Esophagus mucosa (tissue), 1 donor: ENCODE data around the gene SCN10A. TPM values are rescaled to one million over a fixed set of nuclear protein-coding genes. Genes with fewer than 3 reads are reported as not detected.

Experiments used
- ATAC-seq: fragments of 200-7000 bp; cut with Tn5 transposase; one replicate; pipeline ENCODE4 v1.9.1; 2020
- total RNA-seq: library from RNA; stranded (reverse); gene quantifications from one replicate; pipeline ENCODE4 v1.2.4, GENCODE V29; 2023
- donor health status: DM: yes; HTN: yes; CAD: no.

Gene SCN10A
- total RNA-seq, 1 donor from 2014 or later, result not detected

DNA sequence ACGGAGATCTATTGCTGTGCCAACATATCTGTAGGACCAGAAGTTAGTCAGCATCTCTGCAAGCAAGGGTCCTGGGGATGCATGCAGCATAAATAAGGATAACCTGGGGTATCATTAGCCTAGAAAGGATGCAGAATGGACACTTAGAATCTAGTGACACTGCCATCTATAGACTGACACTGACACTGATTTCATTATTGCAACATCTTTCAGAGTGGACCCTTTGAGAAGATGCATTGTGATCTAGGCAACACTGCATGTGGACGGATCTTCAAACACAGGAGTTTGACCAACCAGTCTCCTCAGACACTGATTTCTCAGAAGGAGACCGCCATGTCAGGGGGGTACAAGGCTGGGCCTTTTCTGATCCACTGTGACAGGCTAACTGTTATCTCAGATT lies 52.4 kb downstream of the SCN10A start:
- ATAC-seq, result no peak

DNA sequence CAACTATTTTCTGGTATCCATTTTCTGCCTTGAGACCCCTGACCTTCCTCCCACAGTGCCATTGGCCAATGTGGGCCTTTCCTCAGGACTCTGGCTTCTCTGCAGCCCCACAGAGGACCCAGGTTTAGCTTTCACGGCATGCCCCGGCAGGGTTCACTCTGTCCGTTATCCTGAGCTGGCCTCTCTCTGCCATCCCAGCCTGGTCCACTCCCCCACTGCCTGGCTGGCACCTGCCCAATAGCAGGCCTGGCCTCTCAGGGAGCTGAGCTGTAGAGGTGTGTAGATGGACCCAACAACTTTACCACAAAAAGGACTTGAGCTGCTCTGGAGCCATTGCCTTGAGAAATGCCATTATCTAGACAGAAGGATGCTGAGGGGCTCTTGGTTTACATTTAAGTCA lies 57.5 kb downstream of the SCN10A start:
- no peak for ATAC-seq

DNA sequence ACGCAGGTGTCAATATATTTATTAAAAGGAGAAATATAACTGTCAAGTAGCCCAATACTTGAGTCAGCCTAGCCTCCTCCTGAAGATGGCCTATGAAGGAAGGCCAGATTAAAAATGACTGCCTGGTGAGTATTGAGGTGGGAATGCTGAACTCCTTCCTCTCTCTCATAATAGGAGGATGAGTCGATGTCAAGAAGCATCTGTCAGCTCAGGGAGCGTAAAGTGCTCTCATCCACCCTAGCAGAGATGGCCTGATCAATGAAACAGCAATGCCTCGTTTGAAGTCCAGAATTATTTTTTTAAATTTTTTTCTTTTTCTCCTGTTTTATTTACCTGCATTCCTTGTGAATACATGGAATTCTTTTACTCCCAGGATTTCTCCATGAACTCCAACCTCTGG lies 58.3 kb downstream of the SCN10A start:
- ATAC-seq, result no peak

DNA sequence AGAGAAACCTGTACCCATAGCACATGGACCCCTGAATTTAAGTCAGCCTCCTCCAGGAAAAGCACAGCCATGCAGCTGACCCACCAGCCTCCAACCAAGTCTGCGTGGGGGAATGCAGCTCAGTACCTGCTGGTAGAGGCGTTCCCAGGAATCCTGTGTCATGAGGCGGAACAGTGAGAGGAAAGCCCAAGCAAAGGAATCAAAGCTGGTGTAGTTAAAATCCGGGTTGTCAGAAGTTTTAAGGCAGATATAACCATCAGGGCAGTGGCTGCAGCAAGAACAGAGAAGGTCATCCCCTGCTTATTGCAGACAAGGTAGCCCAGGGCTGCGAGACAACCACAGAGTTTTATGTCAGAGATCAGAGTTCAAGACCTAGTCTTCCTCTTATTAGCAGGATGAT lies 59.1 kb downstream of the SCN10A start:
- ATAC-seq, result no peak

DNA sequence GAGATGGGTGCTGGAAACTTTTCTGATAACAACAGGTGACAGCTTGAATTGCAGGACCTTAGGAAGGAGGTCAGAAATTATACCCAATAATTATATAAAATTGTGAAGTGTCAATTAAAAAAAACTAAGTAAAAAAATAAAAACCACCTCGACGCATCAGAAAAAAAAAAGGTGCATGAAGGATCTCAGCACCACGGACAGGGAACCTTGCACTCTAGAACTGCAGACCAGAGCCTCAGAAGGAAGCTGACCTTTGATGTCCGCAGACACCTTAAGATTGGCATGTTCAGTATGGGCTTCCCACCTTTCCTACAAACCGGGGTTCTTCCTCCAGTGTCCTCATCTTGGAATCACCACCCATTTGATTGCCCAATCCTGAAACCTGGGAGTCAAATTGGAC lies 60.9 kb downstream of the SCN10A start:
- no peak for ATAC-seq

DNA sequence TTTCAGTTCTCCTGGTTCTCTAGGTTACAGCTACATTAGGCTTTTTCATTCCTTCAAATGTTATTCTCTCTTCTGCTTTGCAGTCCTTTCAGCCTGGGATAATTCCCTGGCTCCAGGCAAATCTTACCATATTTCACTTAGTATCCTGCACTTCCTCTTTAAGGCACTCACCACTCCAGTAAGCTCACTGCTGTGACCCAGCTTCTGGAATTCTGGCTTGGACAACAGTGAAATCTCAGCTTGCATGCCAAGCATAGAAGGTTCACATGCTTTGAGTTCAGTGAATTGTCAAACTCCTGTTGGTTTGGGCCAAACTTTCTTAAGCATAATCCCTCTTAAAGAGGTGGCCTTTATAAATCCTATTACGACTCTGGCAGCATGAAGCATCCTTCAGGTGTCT lies 69.4 kb downstream of the SCN10A start:
- no peak for ATAC-seq

DNA sequence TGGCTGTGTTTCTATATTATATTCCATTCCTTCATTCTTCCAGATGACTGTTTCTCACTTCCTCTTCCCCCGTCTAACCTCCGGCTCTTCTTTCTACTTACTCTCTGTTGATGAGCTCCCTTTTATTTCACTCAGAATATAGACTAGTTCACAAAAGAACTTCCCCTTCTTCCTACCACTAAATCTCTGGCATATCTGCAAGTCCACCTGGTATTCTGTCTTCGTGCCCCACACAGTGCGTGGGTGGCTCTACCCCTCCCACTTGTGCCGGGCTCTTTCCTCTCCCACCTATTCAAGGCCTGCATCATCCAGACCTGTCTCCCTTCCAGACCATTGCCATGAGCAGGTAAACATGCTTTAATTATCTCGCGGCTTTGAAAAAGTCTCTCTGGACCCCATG lies 73.0 kb downstream of the SCN10A start:
- no peak for ATAC-seq

DNA sequence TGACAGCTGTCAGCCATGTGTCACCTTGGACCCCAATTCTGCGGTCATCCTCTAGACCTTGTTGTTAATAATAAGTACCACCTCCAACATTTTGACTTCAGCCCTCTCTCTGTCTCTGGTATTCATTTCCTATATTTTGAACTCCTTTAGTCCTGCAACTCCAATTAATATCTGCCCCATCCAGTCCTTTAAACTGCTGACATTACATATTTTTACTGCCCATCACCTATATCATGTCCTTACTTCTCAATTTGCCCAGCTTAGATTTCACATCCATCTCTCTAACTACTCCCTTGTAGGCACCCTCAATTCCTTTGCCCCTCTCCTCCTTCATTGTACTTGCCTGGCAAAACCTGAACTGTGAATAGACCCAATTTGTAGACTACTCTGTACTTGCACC lies 73.5 kb downstream of the SCN10A start:
- no peak for ATAC-seq

DNA sequence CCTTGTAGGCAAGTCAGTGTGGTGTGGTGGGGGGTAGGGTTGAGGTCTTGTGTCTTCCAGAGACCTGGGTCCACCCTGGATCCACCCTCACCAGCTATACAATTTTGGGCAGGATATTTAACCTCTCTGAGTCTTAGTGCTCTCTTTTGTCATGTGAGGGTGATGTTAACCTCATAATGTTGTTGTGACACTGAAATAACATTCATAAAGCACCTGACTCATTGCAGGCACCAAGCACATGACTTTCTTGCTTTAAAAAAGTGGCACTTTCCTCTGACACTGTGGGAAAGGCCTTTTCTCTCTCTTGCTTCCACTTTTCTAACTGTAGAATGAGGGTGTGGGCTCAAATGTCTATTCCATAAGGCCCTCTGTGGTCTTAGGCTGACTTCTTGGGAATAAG lies 75.5 kb downstream of the SCN10A start:
- ATAC-seq, result no peak

DNA sequence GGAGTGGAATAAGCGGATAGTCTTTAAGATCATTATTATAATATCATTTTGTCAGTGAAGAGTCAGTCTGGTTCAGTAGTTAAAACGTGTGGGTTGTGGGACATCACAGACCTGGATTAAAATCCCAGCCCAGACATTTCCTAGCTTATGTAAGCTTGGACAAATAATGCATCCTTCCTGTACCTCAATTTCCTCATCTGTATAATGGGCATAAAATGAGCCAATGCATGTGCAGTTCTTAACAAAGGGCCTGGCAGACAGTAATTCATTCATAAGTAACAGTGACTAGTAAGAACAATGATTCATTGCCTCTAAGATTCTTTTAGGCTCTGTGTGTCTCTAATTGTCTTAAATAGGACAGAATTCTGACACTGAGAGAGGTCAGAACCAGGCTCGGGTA lies 76.1 kb downstream of the SCN10A start:
- no peak for ATAC-seq

DNA sequence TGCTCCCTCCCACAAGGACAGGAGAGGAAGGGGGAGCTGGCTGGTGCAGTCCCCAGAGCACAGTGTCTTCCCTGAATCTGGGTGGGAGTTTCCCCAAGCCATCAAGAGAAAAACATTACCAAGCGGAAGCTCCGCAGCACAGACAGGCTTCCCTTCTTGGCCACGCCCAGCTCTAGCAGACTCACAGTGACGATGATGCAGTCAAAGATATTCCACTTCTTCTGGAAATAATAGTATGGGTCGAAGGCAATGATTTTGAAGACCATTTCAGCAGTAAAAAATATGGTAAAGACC lies 76.7 kb downstream of the SCN10A start:
- ATAC-seq, result no peak

DNA sequence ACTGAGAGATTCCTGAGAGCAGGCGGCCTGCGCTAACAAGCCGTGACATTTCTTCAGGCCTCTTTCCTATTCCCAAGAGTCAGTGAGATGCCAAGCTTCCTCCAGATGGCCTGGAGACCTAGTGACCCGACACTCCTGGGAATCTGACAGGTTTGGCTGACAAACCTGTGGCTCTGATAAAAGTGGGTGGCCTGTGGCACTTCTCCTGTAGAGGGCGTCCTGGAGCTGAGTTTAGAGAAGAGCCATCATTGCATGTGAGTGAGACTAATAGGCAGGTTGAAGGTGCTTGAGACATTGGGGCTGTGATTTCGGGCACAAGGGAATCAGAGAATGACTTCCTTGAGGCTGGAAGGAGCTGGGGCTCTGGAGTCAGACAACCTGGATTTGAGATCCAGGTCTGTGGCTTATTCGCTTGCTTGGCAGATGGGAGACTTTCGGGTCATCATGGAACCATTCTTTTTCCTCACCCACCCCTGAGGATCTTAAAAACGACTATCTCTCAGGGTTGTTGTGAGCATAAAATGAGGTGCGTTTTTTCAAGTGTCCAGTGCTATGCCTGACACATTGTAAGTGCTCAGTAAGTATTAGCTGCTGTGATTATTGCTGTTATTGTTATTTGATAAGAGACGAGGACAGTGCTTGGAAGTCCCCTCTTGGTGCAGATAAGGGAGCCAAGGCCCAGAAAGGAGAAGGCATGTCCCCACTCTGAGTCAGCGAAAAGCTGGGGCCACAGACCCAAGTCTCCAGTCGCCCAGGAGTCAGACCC lies 77.2 kb downstream of the SCN10A start:
- ATAC-seq, result no peak

DNA sequence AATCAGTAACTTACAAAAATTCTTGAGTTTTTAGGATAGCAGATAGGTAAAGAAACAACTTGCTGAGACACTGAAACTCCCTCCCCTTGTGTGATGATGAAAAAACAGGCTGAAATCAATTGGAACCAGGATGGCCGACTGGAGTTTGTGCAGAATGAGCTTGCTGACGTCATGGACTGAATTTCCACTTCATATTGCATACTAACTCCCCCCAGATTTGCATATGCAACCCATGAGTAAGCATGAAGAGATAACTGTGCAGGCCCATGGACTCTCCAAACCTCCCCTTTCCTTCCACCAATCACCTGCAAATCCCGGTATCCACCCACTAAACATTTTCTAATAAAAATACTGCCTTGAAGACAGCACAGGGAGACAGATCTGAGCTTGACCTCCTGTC lies 84.5 kb downstream of the SCN10A start:
- no peak for ATAC-seq

DNA sequence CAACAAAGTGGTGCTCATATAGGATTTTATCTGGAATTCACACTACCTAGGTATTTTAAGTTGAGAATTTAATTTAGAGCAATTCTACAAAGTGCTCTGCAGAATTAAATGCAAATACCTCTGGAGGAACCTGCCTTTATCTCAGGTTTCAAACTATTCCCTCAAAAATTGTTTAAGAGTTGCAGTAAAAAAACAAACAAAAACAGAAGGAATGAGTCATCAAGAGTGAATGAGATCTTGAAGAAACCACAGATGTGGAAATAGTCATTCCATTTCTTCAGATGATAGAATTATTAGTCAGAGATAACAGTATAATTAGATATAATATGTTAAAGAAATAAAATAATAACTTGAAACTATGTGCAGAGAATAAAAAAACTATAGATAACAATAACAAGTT lies 85.7 kb downstream of the SCN10A start:
- no peak for ATAC-seq

DNA sequence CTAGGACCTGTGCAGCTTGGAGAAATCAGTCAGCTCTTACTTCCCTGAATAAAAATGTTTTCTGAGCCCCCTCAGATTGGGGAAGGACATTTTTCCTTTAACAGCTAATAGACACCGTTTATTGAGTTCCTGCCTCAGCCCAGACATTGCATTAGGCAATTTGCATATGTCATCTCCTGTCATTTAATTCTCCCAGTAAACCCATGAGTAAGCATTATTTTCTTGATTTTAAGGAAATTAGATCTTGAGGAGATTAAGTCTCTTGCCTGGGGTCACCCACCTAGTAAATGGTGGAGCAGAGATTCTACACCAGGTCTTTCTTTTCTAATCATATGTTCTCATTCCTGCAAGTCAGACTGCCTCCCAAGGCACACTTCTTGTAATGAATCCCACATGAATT lies 88.0 kb downstream of the SCN10A start:
- ATAC-seq, result no peak

DNA sequence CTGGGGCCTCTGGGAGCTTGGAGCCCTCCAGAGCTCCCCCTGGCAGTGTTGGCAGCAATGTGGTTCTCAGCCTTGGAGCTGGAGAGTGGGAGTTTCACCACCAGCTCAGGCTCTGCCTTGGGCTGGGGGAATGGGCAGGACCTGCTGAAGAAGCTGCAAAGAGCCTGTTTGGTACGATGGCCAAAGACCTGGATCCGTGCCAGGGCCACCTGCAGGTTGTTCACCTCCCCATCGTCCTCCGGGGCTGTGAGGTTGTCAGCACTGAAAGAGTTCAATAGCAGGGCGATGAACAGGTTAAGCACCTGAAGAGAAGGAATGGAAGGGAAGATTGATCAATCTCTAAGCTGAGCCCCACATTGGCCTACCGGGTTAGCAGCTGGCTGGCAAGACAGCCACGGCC lies 89.3 kb downstream of the SCN10A start:
- ATAC-seq, result no peak

DNA sequence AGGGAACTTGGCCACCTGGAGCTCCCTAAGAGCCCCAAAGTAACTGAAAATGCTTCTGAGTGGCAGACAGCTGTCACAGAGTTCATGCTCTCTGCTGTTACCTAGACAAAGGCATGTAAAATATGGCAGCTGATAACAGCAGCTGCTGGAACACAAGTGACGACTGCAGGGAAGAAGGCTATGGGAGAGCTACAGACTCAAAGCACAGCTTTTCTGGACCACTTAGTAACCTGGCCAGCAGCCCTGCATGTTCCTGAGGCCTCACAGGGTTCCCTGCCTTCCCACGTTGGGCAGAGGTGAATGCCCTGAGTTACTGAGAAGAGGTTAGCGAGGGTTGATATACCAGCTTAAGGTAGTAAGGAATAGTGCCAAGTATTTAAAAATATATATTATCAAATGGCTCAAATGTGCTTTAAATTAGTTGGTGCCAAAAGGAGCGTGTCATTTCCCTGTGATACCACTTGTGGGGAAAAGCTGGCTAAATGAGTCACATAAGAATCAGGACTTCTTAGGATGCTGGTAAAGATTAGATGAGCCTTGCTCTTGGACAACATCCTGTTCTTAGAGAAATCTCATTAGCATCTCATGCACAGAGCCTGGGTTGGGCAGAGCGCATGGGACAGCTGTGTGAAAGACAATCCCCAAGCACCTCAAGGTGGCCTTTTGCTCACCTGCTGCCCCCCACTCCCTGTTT lies 90.1 kb downstream of the SCN10A start:
- ATAC-seq, result no peak

DNA sequence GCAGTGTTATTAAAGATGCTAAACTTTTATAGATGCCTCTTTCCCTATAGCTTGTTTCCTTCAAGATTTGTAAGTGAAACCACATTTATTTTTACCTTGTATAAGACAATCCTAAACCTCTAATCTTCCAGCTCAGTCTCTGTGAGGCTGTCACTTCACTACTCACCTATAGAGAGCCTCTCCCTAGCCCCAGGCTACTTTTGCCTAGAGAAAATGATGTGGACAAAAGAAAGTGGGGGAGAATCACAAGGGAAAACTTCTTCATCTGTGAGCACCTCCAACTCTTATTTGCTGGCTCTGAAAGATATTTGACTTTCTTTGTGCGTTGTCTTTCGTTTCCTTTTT lies 91.7 kb downstream of the SCN10A start:
- no peak for ATAC-seq

DNA sequence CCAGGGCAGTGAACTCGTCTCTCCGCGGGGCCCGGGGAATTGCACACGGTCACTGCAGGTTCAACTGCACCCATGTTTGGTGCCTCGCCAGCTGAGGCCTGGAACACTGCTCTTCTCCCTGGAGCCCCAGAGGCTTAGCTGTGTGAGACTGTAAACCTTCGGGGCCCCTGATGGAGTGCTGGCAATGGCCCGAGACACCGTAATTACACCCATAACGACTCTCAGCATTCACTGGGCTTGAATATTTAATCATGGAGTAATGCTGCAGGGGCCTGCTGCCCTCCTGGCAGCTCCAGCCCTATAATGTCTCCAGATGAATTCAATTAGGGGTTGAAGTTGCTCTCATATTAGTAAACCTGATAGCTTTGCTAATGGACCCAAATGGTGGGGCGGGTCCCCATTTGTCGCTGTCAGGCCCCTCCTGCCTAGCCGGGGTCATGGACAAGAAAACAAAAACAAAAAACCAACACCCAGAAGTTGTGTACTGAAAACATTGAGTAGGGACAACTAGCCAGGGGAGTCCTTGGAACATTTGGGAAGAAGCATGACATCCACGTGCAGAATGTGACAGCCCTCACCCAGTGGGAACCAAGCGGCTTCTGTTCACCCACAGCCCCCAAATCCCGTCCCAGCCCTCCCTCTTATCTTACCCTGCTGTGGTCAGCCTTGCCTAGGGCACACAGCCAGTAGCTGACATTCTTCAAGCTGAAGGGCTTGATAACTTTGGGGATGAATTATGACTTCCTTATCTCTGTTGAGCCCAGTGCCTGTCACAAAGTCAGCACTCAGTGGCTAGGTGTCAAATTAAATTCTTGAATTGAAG lies 92.2 kb downstream of the SCN10A start:
- no peak for ATAC-seq

DNA sequence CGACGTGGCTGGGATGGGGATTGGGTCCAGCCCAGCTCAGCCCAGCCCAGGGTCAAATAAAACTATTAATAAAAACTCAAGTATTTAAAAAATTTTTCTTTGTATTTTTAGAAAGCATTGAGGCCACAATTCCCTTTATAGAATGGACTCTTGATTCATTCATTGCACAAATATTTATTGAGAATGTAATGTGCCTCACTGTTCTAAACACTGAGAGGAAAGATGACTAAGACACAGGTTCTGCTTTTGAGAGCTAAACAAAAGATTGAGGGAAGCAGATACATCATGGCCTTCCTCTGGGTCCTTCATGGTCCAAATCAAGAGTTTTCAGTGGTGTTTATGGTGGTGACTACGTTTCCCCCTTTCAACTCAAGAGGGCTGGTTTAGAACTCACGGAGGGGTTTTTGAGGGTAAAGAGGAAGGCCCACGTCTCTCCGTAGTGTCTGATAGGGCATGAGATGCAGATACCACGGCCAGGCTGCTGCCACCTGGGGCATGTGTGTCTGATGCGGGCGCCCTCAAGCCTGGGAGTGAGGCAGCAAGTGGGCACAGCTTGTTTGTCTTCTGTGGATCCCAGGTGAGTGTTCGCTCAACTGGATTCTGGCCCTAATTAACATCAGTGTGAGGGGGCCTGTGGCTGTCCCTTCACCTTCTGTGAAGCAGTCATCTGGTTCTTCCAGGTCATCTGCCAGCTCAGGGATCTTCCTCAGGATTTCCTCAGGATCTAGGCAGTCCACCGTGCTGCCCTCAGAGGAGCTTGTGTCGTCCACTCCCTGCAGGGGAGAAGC lies 93.0 kb downstream of the SCN10A start:
- ATAC-seq, result no peak

DNA sequence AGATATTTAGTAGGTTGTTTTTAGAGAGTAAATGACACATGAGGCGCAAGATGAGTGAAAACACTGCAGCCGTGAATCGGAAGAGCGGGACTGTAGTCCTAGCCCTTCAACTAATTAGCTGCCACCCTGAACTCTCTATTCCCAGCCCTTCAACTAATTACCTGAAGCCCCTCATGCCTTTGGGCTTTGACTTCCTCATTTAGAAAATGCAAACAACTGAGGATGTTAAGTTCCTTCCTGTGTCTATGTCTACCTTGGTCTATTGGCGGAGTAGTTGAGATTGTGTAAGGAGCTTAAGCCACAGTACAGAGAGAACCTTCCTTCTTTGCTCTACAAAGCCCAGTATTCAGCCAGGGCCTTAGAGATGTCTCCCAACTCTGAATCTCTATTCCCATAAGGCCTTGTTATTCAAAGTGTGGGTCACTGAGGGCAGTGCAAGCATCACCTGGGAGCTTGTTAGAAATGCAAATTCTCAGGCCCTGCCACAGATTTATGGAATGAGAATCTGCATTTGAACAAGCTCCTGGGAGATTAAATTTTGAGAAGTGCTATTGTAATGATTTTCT lies 94.7 kb downstream of the SCN10A start:
- ATAC-seq, result no peak

DNA sequence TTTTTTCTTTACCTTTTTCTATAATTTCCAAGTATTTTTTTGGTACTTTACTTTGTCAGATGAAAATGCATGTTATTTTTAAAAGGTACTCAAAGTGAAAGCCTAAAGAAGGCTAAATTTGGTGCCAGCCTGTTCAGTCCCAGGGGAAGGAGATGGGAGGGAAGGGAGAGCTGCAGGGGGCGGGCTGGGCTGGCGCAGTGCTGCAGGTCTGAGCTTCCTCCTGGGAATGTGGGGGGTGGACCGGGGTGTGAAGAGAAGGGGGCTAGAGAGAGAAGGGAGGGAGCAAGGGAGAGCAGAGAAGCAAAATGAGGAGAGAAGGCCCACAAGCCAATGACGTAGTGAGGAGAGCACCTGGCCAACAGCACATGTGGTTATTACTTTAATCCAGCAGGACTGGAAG lies 95.6 kb downstream of the SCN10A start:
- no peak for ATAC-seq
